HFF-Myc (cell line): ENCODE data around the gene WWOX.

Experiments used
- DNase-seq: peaks from one replicate; pipeline ENCODE4 v3.0.0-alpha.2; 2011; ENCODE audit warnings: low read depth; ENCODE audit errors: extremely low read depth
- H3K4me3 ChIP-seq: replicated peaks from 2 replicates; pipeline ENCODE4 v1.5.1; 2011; ENCODE audit warnings: low read depth, mild to moderate bottlenecking, control low read depth, low read length
- TF ChIP-seq, protein P1 (sequence below): IDR thresholded peaks from 2 replicates; pipeline ENCODE4 v1.5.1; 2012; ENCODE audit warnings: mild to moderate bottlenecking, low read depth, low read length, control low read depth; ENCODE audit errors: missing control alignments

Gene WWOX

DNA sequence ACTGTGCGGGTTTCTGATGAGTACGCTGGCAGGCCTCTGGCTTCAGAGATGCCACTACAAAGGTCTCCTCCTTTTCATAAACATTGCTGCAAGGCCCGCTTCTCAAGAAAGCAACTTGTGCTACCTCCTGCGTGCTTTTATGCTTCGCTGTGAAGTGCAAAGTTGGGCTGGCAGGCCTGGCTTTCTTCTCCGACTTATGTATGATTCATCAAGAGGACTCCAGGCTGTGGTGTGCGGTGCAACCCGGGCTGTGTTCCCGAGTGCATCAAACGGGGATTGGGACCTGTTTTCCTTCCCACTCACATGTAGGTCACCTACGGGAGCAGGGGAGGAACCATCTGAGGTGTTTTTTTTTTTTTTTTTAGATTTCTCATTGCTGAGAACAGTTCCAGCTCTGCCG, 534.1 kb downstream of the WWOX start:
- DNase-seq = no peak
- no peak overlapping the region for H3K4me3 ChIP-seq

DNA sequence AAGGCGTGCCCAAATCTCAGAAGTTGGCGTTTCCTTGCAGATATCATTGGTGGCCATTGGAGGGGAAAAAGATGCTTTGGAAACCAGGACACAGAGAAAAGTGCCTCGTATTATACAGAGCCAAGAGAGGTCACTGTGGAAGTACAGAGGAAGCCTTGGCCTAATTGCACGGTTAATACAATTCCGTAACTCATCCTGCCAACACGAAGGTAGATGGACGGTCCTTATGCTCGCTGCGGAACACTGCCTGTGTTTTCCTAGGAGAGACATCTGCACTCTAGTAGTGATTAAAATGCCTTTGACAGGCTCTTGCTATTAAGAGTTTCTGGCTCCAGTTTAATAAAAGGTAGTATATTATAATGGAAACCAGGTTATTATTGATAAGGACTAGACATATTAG, 536.4 kb downstream of the WWOX start:
- H3K4me3 ChIP-seq = no peak overlapping the region
- no peak for DNase-seq
- TF ChIP-seq, protein P1, sequence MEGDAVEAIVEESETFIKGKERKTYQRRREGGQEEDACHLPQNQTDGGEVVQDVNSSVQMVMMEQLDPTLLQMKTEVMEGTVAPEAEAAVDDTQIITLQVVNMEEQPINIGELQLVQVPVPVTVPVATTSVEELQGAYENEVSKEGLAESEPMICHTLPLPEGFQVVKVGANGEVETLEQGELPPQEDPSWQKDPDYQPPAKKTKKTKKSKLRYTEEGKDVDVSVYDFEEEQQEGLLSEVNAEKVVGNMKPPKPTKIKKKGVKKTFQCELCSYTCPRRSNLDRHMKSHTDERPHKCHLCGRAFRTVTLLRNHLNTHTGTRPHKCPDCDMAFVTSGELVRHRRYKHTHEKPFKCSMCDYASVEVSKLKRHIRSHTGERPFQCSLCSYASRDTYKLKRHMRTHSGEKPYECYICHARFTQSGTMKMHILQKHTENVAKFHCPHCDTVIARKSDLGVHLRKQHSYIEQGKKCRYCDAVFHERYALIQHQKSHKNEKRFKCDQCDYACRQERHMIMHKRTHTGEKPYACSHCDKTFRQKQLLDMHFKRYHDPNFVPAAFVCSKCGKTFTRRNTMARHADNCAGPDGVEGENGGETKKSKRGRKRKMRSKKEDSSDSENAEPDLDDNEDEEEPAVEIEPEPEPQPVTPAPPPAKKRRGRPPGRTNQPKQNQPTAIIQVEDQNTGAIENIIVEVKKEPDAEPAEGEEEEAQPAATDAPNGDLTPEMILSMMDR = no peak

More for the DNA sequence above, 534.1 kb downstream of the WWOX start:
- TF ChIP-seq, protein P1 = no peak

DNA sequence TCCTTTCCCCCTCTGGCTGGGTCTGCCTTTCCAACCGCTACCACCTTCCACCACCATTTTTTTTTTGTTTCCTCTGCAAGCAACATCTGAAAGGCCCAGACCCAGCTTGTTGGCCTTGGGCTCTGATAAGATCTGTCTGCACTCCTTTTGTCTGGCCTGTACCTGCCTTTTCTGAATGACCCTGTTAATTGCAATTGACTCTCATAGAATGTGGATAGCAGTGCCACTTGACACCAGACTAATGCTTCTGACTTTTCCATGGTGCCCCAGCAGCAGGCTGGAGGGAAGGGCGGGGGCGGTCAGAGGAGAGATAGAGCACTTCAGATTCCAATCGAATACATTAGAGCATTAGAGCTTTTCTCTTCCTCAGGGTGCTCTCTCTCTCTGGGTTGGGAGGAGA, 538.9 kb downstream of the WWOX start:
- TF ChIP-seq, protein P1 = no peak
- DNase-seq = no peak
- no peak overlapping the region for H3K4me3 ChIP-seq

DNA sequence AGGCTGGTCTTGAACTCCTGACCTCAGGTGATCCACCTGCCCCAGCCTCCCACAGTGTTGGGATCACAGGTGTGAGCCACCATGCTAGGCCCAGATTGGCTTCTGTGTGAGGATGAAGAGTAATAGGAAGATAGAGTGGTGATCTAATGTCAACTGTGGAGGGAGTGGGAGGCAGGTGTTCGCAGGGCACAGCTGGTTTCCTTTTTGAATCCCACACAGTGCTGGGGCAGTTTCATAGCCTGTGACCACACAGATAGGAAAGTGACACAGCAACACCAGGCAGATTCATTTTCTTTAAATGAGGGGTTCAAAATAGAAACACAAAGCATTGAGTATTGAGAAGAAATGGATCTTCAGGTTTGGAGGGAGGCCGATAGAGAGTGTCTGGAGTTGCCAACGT, 540.3 kb downstream of the WWOX start:
- DNase-seq = no peak
- H3K4me3 ChIP-seq = no peak overlapping the region
- TF ChIP-seq, protein P1 = no peak

DNA sequence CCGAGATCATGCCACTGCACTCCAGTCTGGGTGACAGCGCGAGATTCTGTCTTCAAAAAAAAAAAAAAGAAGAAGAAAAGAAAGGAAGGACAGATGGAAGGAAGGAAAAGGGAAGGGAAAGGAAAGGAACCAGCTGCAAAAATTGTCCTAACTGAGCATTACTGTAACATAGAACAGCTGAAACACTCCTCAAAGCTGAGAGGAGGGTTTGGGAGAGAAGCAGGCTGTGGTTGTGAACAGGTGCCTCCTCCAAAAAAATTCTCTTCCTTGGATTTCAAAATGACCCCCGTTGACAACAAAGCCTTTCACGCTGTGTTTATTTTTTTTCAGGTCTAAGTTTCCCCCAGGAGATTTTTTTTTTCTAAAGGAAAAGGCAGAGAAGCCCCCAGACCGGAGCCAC, 541.4 kb downstream of the WWOX start:
- DNase-seq = no peak
- H3K4me3 ChIP-seq = no peak overlapping the region
- TF ChIP-seq, protein P1 = no peak

DNA sequence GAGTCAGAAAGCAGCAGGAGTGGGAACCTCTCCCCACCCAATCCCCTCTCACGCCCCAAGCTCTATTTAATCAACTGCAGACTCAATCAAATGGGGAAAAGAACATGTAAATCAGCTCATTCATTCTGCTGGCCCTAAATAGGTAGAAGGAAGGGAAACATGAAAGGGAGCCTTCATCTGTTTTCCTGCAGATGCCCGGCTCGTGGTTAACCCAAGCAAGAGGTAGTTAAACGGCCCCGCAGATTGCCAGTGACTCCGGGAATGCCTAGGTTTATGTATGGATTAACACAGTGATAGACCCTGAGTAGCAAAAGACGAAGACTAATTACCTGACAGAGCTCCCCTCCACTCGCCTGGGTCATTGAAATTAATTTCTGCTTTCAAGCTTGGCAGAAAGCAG, 542.0 kb downstream of the WWOX start:
- DNase-seq = no peak
- TF ChIP-seq, protein P1 = no peak
- no peak overlapping the region for H3K4me3 ChIP-seq

DNA sequence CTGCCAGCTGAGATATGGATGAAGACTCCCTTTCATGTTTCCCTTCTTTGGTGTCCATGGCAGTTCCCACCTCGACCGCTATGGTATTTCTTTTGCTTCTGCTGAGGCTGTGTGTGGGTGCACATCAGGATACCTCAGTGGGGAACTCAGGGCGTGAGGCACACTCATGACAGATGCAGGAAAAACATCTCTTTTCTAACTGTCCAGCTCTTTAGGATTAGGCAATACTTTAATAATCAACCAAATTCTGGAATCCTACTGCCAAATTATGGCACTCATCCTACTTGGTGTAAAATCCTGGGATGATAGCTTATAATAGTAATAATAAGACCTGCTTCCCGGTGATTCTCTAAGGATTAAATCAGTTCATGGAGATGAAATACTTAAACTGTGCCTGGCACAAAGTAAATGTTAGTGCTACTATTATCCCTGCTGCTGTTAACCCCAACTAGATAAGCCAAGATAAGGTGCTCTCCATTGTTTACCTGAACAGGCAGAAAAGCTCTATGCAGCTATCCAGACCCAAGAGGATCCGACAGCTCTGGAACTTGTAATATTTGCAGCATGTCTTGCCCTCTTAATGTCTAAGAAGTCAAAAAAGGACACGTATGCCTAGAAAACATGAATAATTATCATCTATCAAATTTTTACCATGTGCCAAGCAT, 543.3 kb downstream of the WWOX start:
- H3K4me3 ChIP-seq = no peak overlapping the region
- TF ChIP-seq, protein P1 = no peak
- DNase-seq = no peak
